GM06990 (cell line): ENCODE results near the gene CTNS.

ENCODE experiments used
- DNase-seq: peaks from one replicate; pipeline ENCODE4 v3.0.0-alpha.2; 2011; ENCODE audit not compliant: insufficient read length; ENCODE audit errors: extremely low read depth
- H3K27me3 ChIP-seq: replicated peaks from 2 replicates; pipeline ENCODE4 v1.6.0; 2011; ENCODE audit warnings: low read length; ENCODE audit not compliant: control insufficient read depth, insufficient read depth
- H3K36me3 ChIP-seq: 2 replicates; pipeline ENCODE4 v1.5.1; 2011; ENCODE audit warnings: low read length; ENCODE audit not compliant: control insufficient read depth, insufficient read depth
- H3K4me3 ChIP-seq: replicated peaks from 2 replicates; pipeline ENCODE4 v1.5.1; 2011; ENCODE audit warnings: low read depth, mild to moderate bottlenecking, control low read depth, low read length
- TF ChIP-seq, protein P1 (sequence below): IDR thresholded peaks from 2 replicates; pipeline ENCODE4 v1.5.1; 2011; ENCODE audit warnings: low read length, control low read depth, mild to moderate bottlenecking, inconsistent platforms; ENCODE audit not compliant: insufficient read depth, poor library complexity, severe bottlenecking

The CTNS gene

DNA sequence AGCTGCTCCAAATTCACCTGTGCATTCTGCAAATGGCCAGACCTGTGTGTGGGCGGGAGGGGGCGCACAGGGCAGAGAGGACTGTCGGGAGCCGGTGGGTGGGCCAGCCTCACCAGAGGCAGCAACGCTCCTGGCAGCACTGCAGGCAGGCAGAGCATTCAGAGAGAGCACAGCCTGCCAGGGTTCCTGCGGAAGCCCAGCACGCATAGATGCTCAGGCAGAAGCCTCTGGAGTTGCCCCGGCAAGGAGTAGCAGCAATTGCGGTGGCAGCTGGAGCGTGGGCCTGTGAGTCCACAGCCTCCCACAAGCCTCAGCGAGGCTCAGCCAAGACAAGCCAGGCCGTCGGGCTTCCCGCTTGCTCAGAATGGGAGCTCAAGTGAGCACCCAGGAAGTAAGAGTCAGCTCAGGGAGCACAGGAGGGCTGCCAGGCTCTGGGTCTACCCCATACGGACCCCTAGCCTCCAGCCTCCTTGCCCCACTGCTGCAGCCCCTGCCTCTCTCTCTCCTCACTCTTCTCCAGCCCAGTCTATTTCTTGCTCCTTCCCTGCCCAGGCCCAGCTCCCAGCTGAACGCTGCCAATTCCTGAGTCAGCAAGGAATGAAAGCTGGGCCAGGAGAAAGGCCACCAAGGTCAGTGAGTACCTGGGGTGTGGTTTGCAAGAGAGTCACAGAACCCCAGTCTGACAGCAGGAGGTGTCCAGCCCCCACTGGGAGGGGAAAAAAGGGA, 41.7 kb downstream of the CTNS start:
- Histone ChIP-seq H3K4me3 (no peak overlapping the region), H3K36me3 (peaks cover 7% of the 10 kb centered on the region), H3K27me3 (no peaks in the 10 kb centered on the region)
- DNase-seq: no peak
- TF ChIP-seq, protein P1, sequence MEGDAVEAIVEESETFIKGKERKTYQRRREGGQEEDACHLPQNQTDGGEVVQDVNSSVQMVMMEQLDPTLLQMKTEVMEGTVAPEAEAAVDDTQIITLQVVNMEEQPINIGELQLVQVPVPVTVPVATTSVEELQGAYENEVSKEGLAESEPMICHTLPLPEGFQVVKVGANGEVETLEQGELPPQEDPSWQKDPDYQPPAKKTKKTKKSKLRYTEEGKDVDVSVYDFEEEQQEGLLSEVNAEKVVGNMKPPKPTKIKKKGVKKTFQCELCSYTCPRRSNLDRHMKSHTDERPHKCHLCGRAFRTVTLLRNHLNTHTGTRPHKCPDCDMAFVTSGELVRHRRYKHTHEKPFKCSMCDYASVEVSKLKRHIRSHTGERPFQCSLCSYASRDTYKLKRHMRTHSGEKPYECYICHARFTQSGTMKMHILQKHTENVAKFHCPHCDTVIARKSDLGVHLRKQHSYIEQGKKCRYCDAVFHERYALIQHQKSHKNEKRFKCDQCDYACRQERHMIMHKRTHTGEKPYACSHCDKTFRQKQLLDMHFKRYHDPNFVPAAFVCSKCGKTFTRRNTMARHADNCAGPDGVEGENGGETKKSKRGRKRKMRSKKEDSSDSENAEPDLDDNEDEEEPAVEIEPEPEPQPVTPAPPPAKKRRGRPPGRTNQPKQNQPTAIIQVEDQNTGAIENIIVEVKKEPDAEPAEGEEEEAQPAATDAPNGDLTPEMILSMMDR: no peak

DNA sequence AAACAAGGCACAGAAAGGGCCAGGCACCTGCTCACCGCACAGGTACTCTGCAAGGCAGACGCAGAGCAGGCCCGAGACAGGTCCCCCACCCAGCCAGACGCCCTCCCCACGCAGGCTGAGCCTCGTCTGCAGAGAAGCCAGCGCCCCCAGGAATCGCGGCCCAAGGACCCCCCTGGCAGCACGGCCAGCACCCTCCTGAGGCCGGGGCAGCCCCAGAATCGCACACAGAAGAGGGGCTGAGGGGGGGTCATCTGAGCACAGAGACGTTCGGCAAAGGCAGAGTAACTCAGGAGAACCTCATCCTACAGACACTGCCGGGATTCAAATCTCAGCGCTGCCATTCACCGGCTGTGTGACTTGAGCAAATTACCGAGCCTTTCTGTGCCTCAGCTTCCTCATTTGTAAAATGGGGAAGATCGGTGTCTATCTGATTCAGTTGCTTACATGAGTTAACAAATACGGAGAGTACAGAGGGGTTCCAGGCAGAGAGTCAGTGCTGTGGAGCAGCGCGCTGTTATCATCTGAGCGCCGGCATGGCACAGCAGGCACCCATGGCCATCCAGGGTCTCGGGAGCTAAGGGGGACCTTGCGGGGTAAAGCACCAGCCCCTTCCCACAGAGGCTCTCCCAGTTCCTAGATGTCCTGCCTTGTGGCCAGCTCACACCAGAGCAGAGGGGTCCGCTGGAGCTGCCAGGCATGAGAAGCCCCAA, 42.4 kb downstream of the CTNS start:
- TF ChIP-seq, protein P1: no peak
- no peak for DNase-seq

DNA sequence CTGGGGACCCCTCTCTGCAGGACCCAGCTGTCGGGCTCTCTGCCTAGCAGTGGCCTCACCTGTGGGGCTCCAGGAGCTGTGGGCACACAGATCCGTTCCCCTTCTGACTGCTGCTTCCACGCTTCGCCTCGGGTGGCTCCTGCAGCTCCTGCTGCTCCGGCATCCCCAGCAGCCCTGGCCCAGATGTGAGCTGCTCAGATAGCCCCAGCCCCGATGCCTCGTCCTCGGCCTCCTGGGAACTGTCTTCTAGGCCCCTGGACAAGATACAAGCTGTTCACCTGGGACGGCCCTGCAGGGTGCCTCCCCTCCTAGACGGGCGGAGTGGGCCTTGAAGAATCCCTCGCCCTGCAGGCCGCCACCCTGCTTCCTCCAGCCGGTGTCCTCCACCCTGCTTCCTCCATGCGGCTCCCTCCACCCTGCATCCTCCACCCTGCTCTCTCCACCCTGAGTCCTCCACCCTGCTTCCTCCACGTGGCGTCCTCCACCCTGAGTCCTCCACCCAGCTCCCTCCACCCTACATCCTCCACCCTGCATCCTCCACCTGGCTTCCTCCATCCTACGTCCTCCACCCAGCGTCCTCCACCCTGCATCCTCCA, 43.1 kb downstream of the CTNS start:
- Histone ChIP-seq H3K27me3 (no peaks in the 10 kb centered on the region), H3K36me3 (peaks cover 6% of the 10 kb centered on the region), H3K4me3 (no peak overlapping the region)
- no peak for DNase-seq
- TF ChIP-seq, protein P1: no peak

More for the DNA sequence above, 42.4 kb downstream of the CTNS start:
- no peaks in the 10 kb centered on the region for H3K27me3 ChIP-seq
- no peak overlapping the region for H3K4me3 ChIP-seq
- H3K36me3 ChIP-seq: peaks cover 6% of the 10 kb centered on the region

DNA sequence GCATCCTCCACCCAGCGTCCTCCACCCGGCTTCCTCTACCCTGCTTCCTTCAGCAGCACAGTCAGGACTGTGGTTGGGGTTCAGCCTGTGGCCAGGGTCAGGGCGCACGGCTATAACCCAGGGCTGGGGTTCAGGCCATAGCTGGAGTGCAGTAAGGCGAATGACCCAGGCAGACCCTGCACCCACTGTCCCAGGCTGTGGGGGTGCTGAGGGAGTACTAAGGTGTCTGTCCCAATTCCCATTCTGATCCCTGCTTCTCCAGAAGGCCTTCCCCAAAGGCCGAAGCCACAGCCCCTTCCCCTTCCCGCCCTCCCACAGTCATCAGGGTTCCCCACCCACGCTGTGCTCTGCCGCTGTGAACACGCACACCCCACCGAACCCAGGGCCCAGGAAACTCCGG, 44.5 kb downstream of the CTNS start:
- TF ChIP-seq, protein P1: no peak
- H3K36me3 ChIP-seq: peaks cover 8% of the 10 kb centered on the region
- H3K27me3 ChIP-seq: no peaks in the 10 kb centered on the region
- no peak overlapping the region for H3K4me3 ChIP-seq
- no peak for DNase-seq

DNA sequence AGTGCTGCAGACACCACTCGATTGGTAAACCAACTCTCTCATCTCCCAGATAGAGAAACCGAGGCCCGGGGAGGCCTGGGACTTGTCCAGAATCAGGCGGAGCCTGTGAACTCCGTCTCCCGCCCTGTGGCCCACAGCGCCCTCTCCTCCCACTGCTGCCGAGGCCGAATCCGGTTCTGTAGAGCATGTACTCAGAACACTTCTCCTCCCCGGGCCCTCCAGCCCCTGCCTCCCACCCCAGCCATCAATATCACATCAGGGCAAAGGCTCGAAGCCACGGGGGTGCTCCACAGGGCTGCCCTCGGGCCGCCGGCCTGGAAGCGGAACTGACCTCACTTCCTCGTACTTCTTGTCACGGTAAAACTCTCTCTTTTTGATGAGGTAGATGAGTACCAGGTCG, 45.0 kb downstream of the CTNS start:
- Histone ChIP-seq H3K36me3 (peaks cover 8% of the 10 kb centered on the region), H3K4me3 (no peak overlapping the region), H3K27me3 (no peaks in the 10 kb centered on the region)
- TF ChIP-seq, protein P1: no peak
- no peak for DNase-seq
